HG02840 (cell line): Measurements from ENCODE around the gene LGSN.
"Not testable (repeated sequence)": the region's sequence is repeated elsewhere in the genome, so short reads cannot be mapped to it uniquely, and the experiment has no call there.

Experiments
- ATAC-seq: cut with Tn5 transposase; IDR thresholded peaks from one replicate; pipeline ENCODE4 v1.9.1; 2021; ENCODE audit warnings: mild to moderate bottlenecking, moderate library complexity, moderate number of reproducible peaks; ENCODE audit not compliant: unreplicated experiment, low FRiP score

LGSN gene

GRCh38 chr6:63319939-63320338, at the start of gene LGSN:
Gene LGSN (minus strand): TSS chr6:63319983. CDS start chr6:63319943, 40 bp downstream.
- no peak for ATAC-seq

- no peak for ATAC-seq
Observed at GRCh38 chr6:63368347-63368746, 48.6 kb upstream of the LGSN start.

- ATAC-seq, result not testable (repeated sequence)
Observed at GRCh38 chr6:63362500-63363120, 42.8 kb upstream of the LGSN start.

- not testable (repeated sequence) for ATAC-seq
Observed at GRCh38 chr6:63357384-63357783, 37.6 kb upstream of the LGSN start.

- no peak for ATAC-seq
Observed at GRCh38 chr6:63355632-63356031, 35.8 kb upstream of the LGSN start.

GRCh38 chr6:63353286-63353630, 33.5 kb upstream of the LGSN start:
- ATAC-seq, result no peak

GRCh38 chr6:63352544-63353285, 32.9 kb upstream of the LGSN start:
- peak; percentile 94 for ATAC-seq

GRCh38 chr6:63352069-63352543, 32.3 kb upstream of the LGSN start:
- peak; percentile 25 for ATAC-seq

- ATAC-seq, result no peak
Observed at GRCh38 chr6:63349401-63349800, 29.6 kb upstream of the LGSN start.

GRCh38 chr6:63348836-63349235, 29.1 kb upstream of the LGSN start:
- no peak for ATAC-seq

GRCh38 chr6:63347599-63347998, 27.8 kb upstream of the LGSN start:
- no peak for ATAC-seq

GRCh38 chr6:63346217-63346835, 26.5 kb upstream of the LGSN start:
- ATAC-seq, result no peak

GRCh38 chr6:63340351-63340750, 20.6 kb upstream of the LGSN start:
- no peak for ATAC-seq

- not testable (repeated sequence) for ATAC-seq
Observed at GRCh38 chr6:63334652-63335051, 14.9 kb upstream of the LGSN start.

- no peak for ATAC-seq
Observed at GRCh38 chr6:63333440-63333839, 13.7 kb upstream of the LGSN start.

GRCh38 chr6:63326630-63327029, 6.8 kb upstream of the LGSN start:
- not testable (repeated sequence) for ATAC-seq

- no peak for ATAC-seq
Observed at GRCh38 chr6:63322981-63323380, 3.2 kb upstream of the LGSN start.

GRCh38 chr6:63321821-63322220, 2.0 kb upstream of the LGSN start:
- ATAC-seq, result no peak

- ATAC-seq, result no peak
Observed at GRCh38 chr6:63317641-63318040, 2.1 kb downstream of the LGSN start.

- no peak for ATAC-seq
Observed at GRCh38 chr6:63316113-63316512, 3.7 kb downstream of the LGSN start.

GRCh38 chr6:63313111-63313510, 6.7 kb downstream of the LGSN start:
- no peak for ATAC-seq
